SK-N-SH (cell line): ENCODE results near the gene DDRGK1. TPM values are rescaled to one million over a fixed set of nuclear protein-coding genes. Genes with fewer than 3 reads are reported as not detected.

Source experiments
- CTCF ChIA-PET: fragments of 300-600, 350-600 bp; formaldehyde crosslinking; extraction: SDS; loops from one replicate; lab custom pipeline; 2021; lab: Yijun Ruan, JAX
- POLR2A ChIA-PET: fragments of 350-600 bp; sonication (Branson Sonifier 250); formaldehyde crosslinking; extraction: SDS; loops from one replicate; lab custom pipeline; 2020; ENCODE audit warnings: antibody characterized with exemption, inconsistent platforms; lab: Yijun Ruan, JAX
- DNase-seq: peaks from one replicate; pipeline ENCODE4 v3.0.0; 2012
- H2AFZ ChIP-seq: fragments of 200-600 bp; sonication (generic); 2 replicates; pipeline ENCODE4 v1.8.1; 2016; ENCODE audit warnings: antibody characterized with exemption, mild to moderate bottlenecking, low read depth
- H3F3A ChIP-seq: fragments of 200-600 bp; sonication (generic); replicated peaks from 2 replicates; pipeline ENCODE3; 2016; ENCODE audit warnings: antibody characterized with exemption, mild to moderate bottlenecking; ENCODE audit not compliant: insufficient read depth
- H3K27ac ChIP-seq, 2 experiments: fragments of 200-500 bp in 1 of 2; fragments of 200-600 bp in 1 of 2; sonication (Bioruptor generic) in 1 of 2; sonication (generic), shearing (Covaris generic) in 1 of 2; 2 replicates each; pipeline versions ENCODE4 v1.5.1 to v1.6.1; 2014 to 2016; ENCODE audit warnings: low read depth in 2 of 2, inconsistent platforms in 1 of 2, low read length in 1 of 2, mild to moderate bottlenecking in 1 of 2, mixed read lengths in 1 of 2
- H3K27me3 ChIP-seq: fragments of 200-600 bp; sonication (generic), shearing (Covaris generic); 2 replicates; pipeline ENCODE4 v1.6.1; 2016; ENCODE audit warnings: mixed run types; ENCODE audit not compliant: insufficient read depth
- H3K36me3 ChIP-seq, 2 experiments: fragments of 200-500 bp in 1 of 2; fragments of 200-600 bp in 1 of 2; sonication (Bioruptor generic) in 1 of 2; sonication (generic) in 1 of 2; replicated peaks in 1 of 2; 2 replicates each; pipeline versions ENCODE3 to v1.5.1; 2014 to 2016; ENCODE audit warnings: low read length in 1 of 2, mild to moderate bottlenecking in 1 of 2; ENCODE audit not compliant: insufficient read depth in 2 of 2, control insufficient read depth in 1 of 2
- H3K4me1 ChIP-seq, 2 experiments: fragments of 200-500 bp in 1 of 2; fragments of 200-600 bp in 1 of 2; sonication (Bioruptor generic) in 1 of 2; sonication (generic), shearing (Covaris generic) in 1 of 2; 2 replicates each; pipeline versions ENCODE4 v1.5.1 to v1.6.1; 2014 to 2016; ENCODE audit warnings: low read depth in 1 of 2, low read length in 1 of 2, mixed run types in 1 of 2; ENCODE audit not compliant: insufficient read depth in 2 of 2, control insufficient read depth in 1 of 2
- H3K4me2 ChIP-seq: fragments of 200-600 bp; sonication (generic), shearing (Covaris generic); 2 replicates; pipeline ENCODE4 v1.6.1; 2017; ENCODE audit warnings: mixed run types
- H3K4me3 ChIP-seq, 2 experiments: fragments of 200-500 bp in 1 of 2; fragments of 200-600 bp in 1 of 2; sonication (Bioruptor generic) in 1 of 2; sonication (generic), shearing (Covaris generic) in 1 of 2; 2 replicates each; pipeline versions ENCODE4 v1.5.1 to v1.8.1; 2014 to 2016; ENCODE audit warnings: low read depth in 2 of 2, inconsistent platforms in 1 of 2, low read length in 1 of 2, mild to moderate bottlenecking in 1 of 2, mixed read lengths in 1 of 2, moderate library complexity in 1 of 2
- H3K79me2 ChIP-seq: fragments of 200-600 bp; sonication (generic); 2 replicates; pipeline ENCODE4 v1.8.1; 2017; ENCODE audit warnings: mild to moderate bottlenecking; ENCODE audit not compliant: insufficient read depth
- H3K9ac ChIP-seq: fragments of 200-600 bp; sonication (generic); 2 replicates; pipeline ENCODE4 v1.6.1; 2017; ENCODE audit warnings: mixed run types
- H3K9me2 ChIP-seq: fragments of 200-600 bp; sonication (generic); 2 replicates; pipeline ENCODE4 v1.6.1; 2017; ENCODE audit warnings: mixed run types
- H3K9me3 ChIP-seq: fragments of 200-600 bp; sonication (generic); 2 replicates; pipeline ENCODE4 v1.6.1; 2017; ENCODE audit warnings: mixed run types, mild to moderate bottlenecking, moderate library complexity
- H4K20me1 ChIP-seq: fragments of 200-600 bp; sonication (generic); 2 replicates; pipeline ENCODE4 v1.6.1; 2017; ENCODE audit warnings: mild to moderate bottlenecking, mixed run types; ENCODE audit not compliant: insufficient read depth
- EP300 ChIP-seq, 2 experiments: IDR thresholded peaks; 2 replicates each; pipeline versions ENCODE4 v1.4.0 to v1.6.1; 2012; ENCODE audit warnings: borderline replicate concordance in 1 of 2, low read depth in 1 of 2, low read length in 1 of 2
- EZH2phosphoT487 ChIP-seq: fragments of 200-600 bp; sonication (generic); IDR thresholded peaks from 2 replicates; pipeline ENCODE4 v1.6.1; 2017; ENCODE audit warnings: low read depth, mixed run types, mild to moderate bottlenecking, antibody characterized with exemption, moderate library complexity, borderline replicate concordance
- FOXM1 ChIP-seq: IDR thresholded peaks from 2 replicates; pipeline ENCODE4 v1.4.0; 2012; ENCODE audit warnings: low read depth, mild to moderate bottlenecking
- JUND ChIP-seq: IDR thresholded peaks from 2 replicates; pipeline ENCODE4 v1.4.0; 2012
- MAX ChIP-seq: IDR thresholded peaks from 2 replicates; pipeline ENCODE4 v1.4.0; 2012; ENCODE audit warnings: low read depth
- MEF2A ChIP-seq: IDR thresholded peaks from 2 replicates; pipeline ENCODE4 v1.4.0; 2012; ENCODE audit warnings: low read depth, borderline replicate concordance
- MXI1 ChIP-seq: IDR thresholded peaks from 2 replicates; pipeline ENCODE4 v1.6.1; 2012; ENCODE audit warnings: mild to moderate bottlenecking, low read depth, low read length, improper control_type of control experiment
- NRF1 ChIP-seq: IDR thresholded peaks from 2 replicates; pipeline ENCODE4 v1.6.1; 2012; ENCODE audit warnings: low read depth, mild to moderate bottlenecking, low read length
- POLR2AphosphoS5 ChIP-seq: IDR thresholded peaks from 2 replicates; pipeline ENCODE4 v1.6.1; 2012; ENCODE audit warnings: low read depth, low read length
- SMC3 ChIP-seq: IDR thresholded peaks from 2 replicates; pipeline ENCODE4 v1.6.1; 2012; ENCODE audit warnings: low read depth, low read length, improper control_type of control experiment
- TCF12 ChIP-seq: IDR thresholded peaks from 2 replicates; pipeline ENCODE4 v1.4.0; 2012
- TEAD4 ChIP-seq: IDR thresholded peaks from 2 replicates; pipeline ENCODE4 v1.4.0; 2012; ENCODE audit warnings: mild to moderate bottlenecking, borderline replicate concordance; ENCODE audit not compliant: insufficient read depth
- USF2 ChIP-seq: fragments of 150-350 bp; IDR thresholded peaks from 2 replicates; pipeline ENCODE4 v1.6.1; 2017; ENCODE audit warnings: antibody characterized with exemption, low read length, low read depth, borderline replicate concordance
- WGBS: methylation state at CpG from one replicate; pipeline ENCODE4 v1.1.6; 2017; ENCODE audit warnings: low lambda C conversion rate; 5-methylcytosine and 5-hydroxymethylcytosine counted together
- polyA plus RNA-seq, 3 experiments: library from polyadenylated mRNA; depleted of rRNA; stranded (reverse); fragments of >200 nt; gene quantifications; 2 replicates each; pipeline ENCODE4 v1.2.3, GENCODE V29; 2012
- TF ChIP-seq, protein P1 (sequence below): IDR thresholded peaks from 2 replicates; pipeline ENCODE4 v1.4.0; 2012; ENCODE audit warnings: low read depth, borderline replicate concordance

DDRGK1 gene
- polyA plus RNA-seq, 1 of the 3 experiments (the other 2 are of a cell fraction): 70.6 TPM

DNA sequence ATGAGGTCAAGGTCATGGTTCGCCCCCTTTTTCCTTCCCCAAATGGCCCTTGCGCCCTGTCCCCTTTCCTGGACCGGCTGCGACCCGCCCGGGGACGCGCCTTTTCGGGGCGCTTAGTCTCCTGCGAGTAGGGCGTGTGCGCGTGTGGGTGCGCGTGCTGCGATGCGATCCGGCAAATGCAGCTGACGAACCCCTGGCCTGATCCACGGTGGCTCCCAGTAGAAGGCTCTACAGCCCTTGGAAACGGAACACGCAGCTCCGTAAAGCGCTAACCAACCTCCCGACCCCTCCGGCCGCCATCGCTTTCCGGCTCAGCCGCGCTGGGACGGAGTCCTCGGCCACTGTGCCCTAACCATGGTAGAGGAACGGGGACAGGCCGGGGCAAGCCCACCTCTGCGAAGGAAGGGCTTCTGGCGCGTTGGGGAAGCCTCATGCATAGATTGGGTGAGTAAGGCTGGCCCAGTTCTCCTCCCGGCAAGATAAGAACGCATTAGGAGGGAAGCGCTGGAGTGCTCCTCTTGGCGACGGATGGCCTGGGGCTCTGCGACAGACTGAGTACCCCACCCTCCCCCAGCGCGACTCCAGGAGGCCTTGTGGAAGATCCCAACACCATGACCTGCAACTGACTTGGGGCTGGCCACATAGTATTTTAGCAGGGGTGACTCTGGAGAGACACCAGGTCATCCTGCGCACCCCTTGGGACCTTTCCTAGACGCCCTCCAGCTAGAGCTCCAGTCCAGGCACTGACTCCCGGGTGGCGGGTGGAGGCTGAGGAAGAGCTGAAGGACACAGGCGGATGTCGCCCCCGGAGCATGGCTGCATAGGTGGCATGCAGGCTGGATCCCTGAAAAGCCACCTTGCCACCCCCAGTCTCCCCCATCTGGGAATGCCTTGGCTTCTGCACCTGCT is 35.6 kb upstream of the DDRGK1 start:
- no peaks in the 10 kb centered on the region for H3K36me3 ChIP-seq
- no peaks in the 10 kb centered on the region for H3K79me2 ChIP-seq
- TF ChIP-seq USF2 (no peak), JUND (no peak), MEF2A (no peak), FOXM1 (no peak), EZH2phosphoT487 (no peak), SMC3 (no peak), NRF1 (no peak), EP300 (IDR thresholded peaks at IDR 0.05; ENCODE audit: borderline replicate concordance in 1 of 2, low read depth in 1 of 2, low read length in 1 of 2) (no peak), TCF12 (no peak), POLR2AphosphoS5 (no peak), TEAD4 (no peak), MXI1 (no peak)
- TF ChIP-seq, protein P1, sequence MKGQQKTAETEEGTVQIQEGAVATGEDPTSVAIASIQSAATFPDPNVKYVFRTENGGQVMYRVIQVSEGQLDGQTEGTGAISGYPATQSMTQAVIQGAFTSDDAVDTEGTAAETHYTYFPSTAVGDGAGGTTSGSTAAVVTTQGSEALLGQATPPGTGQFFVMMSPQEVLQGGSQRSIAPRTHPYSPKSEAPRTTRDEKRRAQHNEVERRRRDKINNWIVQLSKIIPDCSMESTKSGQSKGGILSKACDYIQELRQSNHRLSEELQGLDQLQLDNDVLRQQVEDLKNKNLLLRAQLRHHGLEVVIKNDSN: no peak
- TF ChIP-seq, all 33 proteins: peak for 0
- Histone ChIP-seq H4K20me1 (no peaks in the 10 kb centered on the region), H2AFZ (peak overlapping the region; percentile 92), H3K4me2 (peak overlapping the region; percentile 84), H3K27me3 (peaks cover 16% of the 10 kb centered on the region), H3F3A (no peaks in the 10 kb centered on the region), H3K9me2 (no peaks in the 10 kb centered on the region), H3K9me3 (no peaks in the 10 kb centered on the region), H3K4me3 (peak overlapping the region; percentile 58 to 62), H3K27ac (no peak overlapping the region), H3K4me1 (peaks cover 0 to 2% of the 10 kb centered on the region in 2 experiments; a peak in 1 of 4 replicates), H3K9ac (no peak overlapping the region)
- WGBS: 54% methylated on average over 36 of the region's 54 CpGs
- POLR2A ChIA-PET: interaction anchor here (0.9 to 1.0 kb wide), 2 partner anchors 8 to 17 kb away, joined by 3 to 6 read pairs; no protein-coding TSS in a partner anchor
- CTCF ChIA-PET: interaction anchor here (0.7 to 2.0 kb wide), 7 partner anchors 11 to 186 kb away, joined by 3 to 5 read pairs (median 4); no protein-coding TSS in a partner anchor
- DNase-seq: no peak

DNA sequence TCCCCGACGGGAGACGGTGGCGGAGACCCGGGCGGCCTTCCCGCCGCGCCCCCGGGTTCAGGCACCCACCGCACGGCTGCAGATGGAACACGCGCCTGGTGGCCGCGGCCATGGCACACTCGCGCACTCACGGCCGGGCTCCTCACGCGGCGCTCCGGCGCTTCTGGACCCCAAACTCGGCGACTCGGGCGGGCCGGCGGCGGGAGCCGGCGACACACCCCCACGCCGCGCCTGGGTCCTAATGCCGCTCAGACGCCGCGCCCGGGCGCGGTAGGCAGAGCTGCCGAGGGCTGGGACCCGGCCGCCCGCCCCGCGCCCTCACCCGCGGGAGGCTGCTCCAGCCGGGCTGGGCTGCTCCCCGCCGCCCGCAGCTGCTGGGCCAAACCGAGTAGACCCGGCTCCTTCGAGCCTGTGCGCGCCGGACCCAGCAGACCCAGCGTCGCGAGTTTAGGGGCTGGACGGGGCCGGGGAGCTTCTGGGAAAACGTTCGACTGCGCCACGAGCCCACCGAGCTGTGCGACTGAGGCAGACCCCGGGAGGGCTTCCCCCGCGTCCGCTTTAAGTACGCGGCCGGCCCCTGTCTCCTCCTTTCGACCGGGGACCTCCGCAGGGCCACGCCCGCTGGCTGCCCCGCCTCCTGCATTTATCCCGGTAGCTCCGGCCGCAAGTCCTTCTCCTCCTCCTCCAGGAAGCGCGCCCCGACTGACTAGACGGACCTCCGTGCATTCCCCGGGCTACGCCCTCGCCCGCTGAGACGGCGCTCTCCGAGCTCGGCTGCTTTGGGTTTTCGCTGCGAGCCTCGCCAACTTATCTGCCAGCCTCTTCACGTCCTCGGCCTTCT is 34.8 kb upstream of the DDRGK1 start, which contains the start of gene SLC4A11:
Gene SLC4A11 (minus strand): TSS at position 165 of the 841 bp plus-strand sequence. CDS start 53 bp downstream, at position 112.
- Histone ChIP-seq H2AFZ (peak within 1 kb of the TSS; percentile 92), H3K4me2 (peak within 1 kb of the TSS; percentile 84)
- no peak for TF ChIP-seq EZH2phosphoT487
- peak; percentile 40; the same call in 1 of the 2 replicates for TF ChIP-seq MXI1
- TF ChIP-seq MAX: 0 out of 2 replicates have a peak, but pooled peaks have one; percentile 7
- TF ChIP-seq, all 33 proteins: peak for 2
- H3K27me3 ChIP-seq: peaks cover 16% of the 10 kb centered on the region
- ChIA-PET CTCF (interaction anchor here (0.7 to 2.0 kb wide), 8 partner anchors 11 to 185 kb away, joined by 3 to 5 read pairs (median 4); no protein-coding TSS in a partner anchor), POLR2A (interaction anchor here (0.9 to 1.0 kb wide), 2 partner anchors 9 to 16 kb away, joined by 3 to 6 read pairs; no protein-coding TSS in a partner anchor)
- WGBS: 5% methylated on average over 34 of the region's 107 CpGs
- no peak within 1 kb of the TSS for H3K27ac ChIP-seq
- H3K4me3 ChIP-seq: peak within 1 kb of the TSS; percentile 58 to 62
- no peak within 1 kb of the TSS for H3K9ac ChIP-seq
- no peaks in the 10 kb centered on the region for H4K20me1 ChIP-seq
- H3F3A ChIP-seq: no peaks in the 10 kb centered on the region
- no peaks in the 10 kb centered on the region for H3K9me3 ChIP-seq
- no peaks in the 10 kb centered on the region for H3K9me2 ChIP-seq
- H3K4me1 ChIP-seq: peaks cover 0 to 2% of the 10 kb centered on the region in 2 experiments; a peak in 1 of 4 replicates
- H3K79me2 ChIP-seq: no peaks in the 10 kb centered on the region
- peak; percentile 90 for DNase-seq
- H3K36me3 ChIP-seq: no peaks in the 10 kb centered on the region
